T-helper 22 cell (primary cell): Measurements from ENCODE around the gene CFAP74.
"Not testable (repeated sequence)": the region's sequence is repeated elsewhere in the genome, so short reads cannot be mapped to it uniquely, and the experiment has no call there.

ENCODE experiments used
- DNase-seq: peaks from one replicate; pipeline ENCODE4 v3.0.0-alpha.2; 2020; ENCODE audit warnings: low read depth

Gene CFAP74

GRCh38 chr1:1945782-1946393 is 57.7 kb downstream of the CFAP74 start:
- DNase-seq: no peak

- peak; percentile 27 for DNase-seq
These were observed 59.6 kb downstream of the CFAP74 start for GRCh38 chr1:1943834-1944570.

- no peak for DNase-seq
These were observed 60.6 kb downstream of the CFAP74 start for GRCh38 chr1:1942753-1943656.

- DNase-seq: no peak
These were observed 61.5 kb downstream of the CFAP74 start for GRCh38 chr1:1941868-1942752.

GRCh38 chr1:1941211-1941841 is 62.3 kb downstream of the CFAP74 start:
- no peak for DNase-seq

GRCh38 chr1:1940123-1940425 is 63.5 kb downstream of the CFAP74 start:
- DNase-seq: no peak

- no peak for DNase-seq
These were observed 64.1 kb downstream of the CFAP74 start for GRCh38 chr1:1939296-1940122.

- no peak for DNase-seq
These were observed 64.8 kb downstream of the CFAP74 start for GRCh38 chr1:1938613-1939295.

- DNase-seq: no peak
These were observed 65.4 kb downstream of the CFAP74 start for GRCh38 chr1:1938276-1938573.

GRCh38 chr1:1937549-1938275 is 65.9 kb downstream of the CFAP74 start:
- DNase-seq: no peak

- no peak for DNase-seq
These were observed 66.5 kb downstream of the CFAP74 start for GRCh38 chr1:1937061-1937460.

- not testable (repeated sequence) for DNase-seq
These were observed 68.7 kb downstream of the CFAP74 start for GRCh38 chr1:1934848-1935247.

- DNase-seq: no peak
These were observed 73.7 kb downstream of the CFAP74 start for GRCh38 chr1:1929639-1930545.

- DNase-seq: no peak
These were observed 74.4 kb downstream of the CFAP74 start for GRCh38 chr1:1929102-1929638.

GRCh38 chr1:1928231-1929101 is 75.1 kb downstream of the CFAP74 start:
- no peak for DNase-seq

GRCh38 chr1:1927751-1928150 is 75.8 kb downstream of the CFAP74 start:
- no peak for DNase-seq
